ENCODE data around the gene CCSER1.

CCSER1 gene

GRCh38 chr4:91283726-91284230, 1156.6 kb downstream of the CCSER1 start:
- no peak for TF ChIP-seq Cebpa-rat (IDR thresholded peaks at IDR 0.05)
- H3K4me2 ChIP-seq, result no peak overlapping the region
- H3K9me3 ChIP-seq (replicated peaks in 1 of 11), result no peaks in the 10 kb centered on the region
- no peak overlapping the region for H3K27ac ChIP-seq
- H3K9ac ChIP-seq, result no peak overlapping the region
- H3K36me3 ChIP-seq, result no peaks in the 10 kb centered on the region
- no peak overlapping the region for H3K4me3 ChIP-seq
- no peaks in the 10 kb centered on the region for H4K20me1 ChIP-seq
- no peaks in the 10 kb centered on the region for H3K4me1 ChIP-seq
- no peaks in the 10 kb centered on the region for H3K27me3 ChIP-seq

- H3K9me3 ChIP-seq (replicated peaks in 1 of 11), result no peaks in the 10 kb centered on the region
- TF ChIP-seq Cebpa-rat (IDR thresholded peaks at IDR 0.05), result no peak
- H3K27ac ChIP-seq, result no peak overlapping the region
- H3K4me2 ChIP-seq, result no peak overlapping the region
- H3K4me1 ChIP-seq, result no peaks in the 10 kb centered on the region
- H3K36me3 ChIP-seq, result no peaks in the 10 kb centered on the region
- H4K20me1 ChIP-seq, result no peaks in the 10 kb centered on the region
- H3K4me3 ChIP-seq, result no peak overlapping the region
- H3K27me3 ChIP-seq, result no peaks in the 10 kb centered on the region
- no peak overlapping the region for H3K9ac ChIP-seq
Observed at GRCh38 chr4:91284480-91284879, 1157.3 kb downstream of the CCSER1 start.

GRCh38 chr4:91285487-91285886, 1158.3 kb downstream of the CCSER1 start:
- Histone ChIP-seq H4K20me1 (no peaks in the 10 kb centered on the region), H3K27ac (no peak overlapping the region), H3K36me3 (no peaks in the 10 kb centered on the region), H3K4me2 (no peak overlapping the region), H3K9ac (no peak overlapping the region), H3K27me3 (no peaks in the 10 kb centered on the region), H3K9me3 (replicated peaks in 1 of 11) (no peaks in the 10 kb centered on the region), H3K4me1 (no peaks in the 10 kb centered on the region), H3K4me3 (no peak overlapping the region)
- TF ChIP-seq Cebpa-rat (IDR thresholded peaks at IDR 0.05), result no peak

GRCh38 chr4:91288702-91289311, 1161.6 kb downstream of the CCSER1 start:
- TF ChIP-seq Cebpa-rat (IDR thresholded peaks at IDR 0.05), result no peak
- Histone ChIP-seq H3K4me2 (no peak overlapping the region), H3K4me1 (no peaks in the 10 kb centered on the region), H3K9me3 (replicated peaks in 1 of 11) (no peaks in the 10 kb centered on the region), H3K9ac (no peak overlapping the region), H3K36me3 (no peaks in the 10 kb centered on the region), H3K27ac (no peak overlapping the region), H3K4me3 (no peak overlapping the region), H3K27me3 (no peaks in the 10 kb centered on the region), H4K20me1 (no peaks in the 10 kb centered on the region)

- Histone ChIP-seq H3K9ac (no peak overlapping the region), H3K27ac (no peak overlapping the region), H3K27me3 (no peaks in the 10 kb centered on the region), H3K36me3 (no peaks in the 10 kb centered on the region), H3K4me1 (no peaks in the 10 kb centered on the region), H3K9me3 (replicated peaks in 1 of 11) (no peaks in the 10 kb centered on the region), H3K4me2 (no peak overlapping the region), H3K4me3 (no peak overlapping the region), H4K20me1 (no peaks in the 10 kb centered on the region)
- TF ChIP-seq Cebpa-rat (IDR thresholded peaks at IDR 0.05), result no peak
Observed at GRCh38 chr4:91298156-91298700, 1171.0 kb downstream of the CCSER1 start.

- Histone ChIP-seq H3K4me3 (no peak overlapping the region), H3K27ac (no peak overlapping the region), H3K9me3 (replicated peaks in 1 of 11) (no peaks in the 10 kb centered on the region), H3K4me2 (no peak overlapping the region), H4K20me1 (no peaks in the 10 kb centered on the region), H3K4me1 (no peaks in the 10 kb centered on the region), H3K27me3 (no peaks in the 10 kb centered on the region), H3K9ac (no peak overlapping the region), H3K36me3 (no peaks in the 10 kb centered on the region)
- TF ChIP-seq Cebpa-rat (IDR thresholded peaks at IDR 0.05), result no peak
Observed at GRCh38 chr4:91298824-91299223, 1171.6 kb downstream of the CCSER1 start.

- H3K9ac ChIP-seq, result no peak overlapping the region
- no peak for TF ChIP-seq Cebpa-rat (IDR thresholded peaks at IDR 0.05)
- no peak overlapping the region for H3K4me3 ChIP-seq
- no peaks in the 10 kb centered on the region for H3K4me1 ChIP-seq
- no peaks in the 10 kb centered on the region for H4K20me1 ChIP-seq
- H3K27ac ChIP-seq, result no peak overlapping the region
- no peaks in the 10 kb centered on the region for H3K9me3 ChIP-seq (replicated peaks in 1 of 11)
- H3K27me3 ChIP-seq, result no peaks in the 10 kb centered on the region
- no peak overlapping the region for H3K4me2 ChIP-seq
- no peaks in the 10 kb centered on the region for H3K36me3 ChIP-seq
Observed at GRCh38 chr4:91302120-91302519, 1174.9 kb downstream of the CCSER1 start.

- Histone ChIP-seq H3K36me3 (no peaks in the 10 kb centered on the region), H4K20me1 (no peaks in the 10 kb centered on the region), H3K27me3 (no peaks in the 10 kb centered on the region), H3K27ac (no peak overlapping the region), H3K9ac (no peak overlapping the region), H3K4me3 (no peak overlapping the region), H3K4me2 (no peak overlapping the region), H3K9me3 (replicated peaks in 1 of 11) (no peaks in the 10 kb centered on the region), H3K4me1 (no peaks in the 10 kb centered on the region)
- no peak for TF ChIP-seq Cebpa-rat (IDR thresholded peaks at IDR 0.05)
Observed at GRCh38 chr4:91304292-91304691, 1177.1 kb downstream of the CCSER1 start.

GRCh38 chr4:91317434-91317833, 1190.2 kb downstream of the CCSER1 start:
- no peaks in the 10 kb centered on the region for H3K9me3 ChIP-seq (replicated peaks in 1 of 11)
- no peak overlapping the region for H3K9ac ChIP-seq
- TF ChIP-seq Cebpa-rat (IDR thresholded peaks at IDR 0.05), result no peak

GRCh38 chr4:91319556-91320268, 1192.5 kb downstream of the CCSER1 start:
- H3K4me3 ChIP-seq, result no peak overlapping the region
- H3K27ac ChIP-seq, result no peak overlapping the region
- H3K4me2 ChIP-seq, result no peak overlapping the region
- H3K9ac ChIP-seq, result no peak overlapping the region
- no peaks in the 10 kb centered on the region for H3K36me3 ChIP-seq
- no peaks in the 10 kb centered on the region for H3K4me1 ChIP-seq
- H3K9me3 ChIP-seq (replicated peaks in 1 of 11), result no peaks in the 10 kb centered on the region
- H3K27me3 ChIP-seq, result no peaks in the 10 kb centered on the region
- no peak for TF ChIP-seq Cebpa-rat (IDR thresholded peaks at IDR 0.05)
- no peaks in the 10 kb centered on the region for H4K20me1 ChIP-seq

More at GRCh38 chr4:91317434-91317833, 1190.2 kb downstream of the CCSER1 start:
- Histone ChIP-seq H3K27ac (no peak overlapping the region), H3K4me2 (no peak overlapping the region), H4K20me1 (no peaks in the 10 kb centered on the region), H3K27me3 (no peaks in the 10 kb centered on the region), H3K36me3 (no peaks in the 10 kb centered on the region), H3K4me1 (no peaks in the 10 kb centered on the region), H3K4me3 (no peak overlapping the region)

Data from BLaER1 treated with 17β-estradiol and CSF1 and Interleukin-3, amounts not matched to agents 10 nM and 100 nM (cell line).